GM21528 (cell line): ENCODE results near the gene THSD8.

Experiments
- ATAC-seq: cut with Tn5 transposase; IDR thresholded peaks from one replicate; pipeline ENCODE4 v1.9.1; 2021; ENCODE audit warnings: mild to moderate bottlenecking, moderate library complexity; ENCODE audit not compliant: unreplicated experiment, low FRiP score

THSD8 gene

DNA sequence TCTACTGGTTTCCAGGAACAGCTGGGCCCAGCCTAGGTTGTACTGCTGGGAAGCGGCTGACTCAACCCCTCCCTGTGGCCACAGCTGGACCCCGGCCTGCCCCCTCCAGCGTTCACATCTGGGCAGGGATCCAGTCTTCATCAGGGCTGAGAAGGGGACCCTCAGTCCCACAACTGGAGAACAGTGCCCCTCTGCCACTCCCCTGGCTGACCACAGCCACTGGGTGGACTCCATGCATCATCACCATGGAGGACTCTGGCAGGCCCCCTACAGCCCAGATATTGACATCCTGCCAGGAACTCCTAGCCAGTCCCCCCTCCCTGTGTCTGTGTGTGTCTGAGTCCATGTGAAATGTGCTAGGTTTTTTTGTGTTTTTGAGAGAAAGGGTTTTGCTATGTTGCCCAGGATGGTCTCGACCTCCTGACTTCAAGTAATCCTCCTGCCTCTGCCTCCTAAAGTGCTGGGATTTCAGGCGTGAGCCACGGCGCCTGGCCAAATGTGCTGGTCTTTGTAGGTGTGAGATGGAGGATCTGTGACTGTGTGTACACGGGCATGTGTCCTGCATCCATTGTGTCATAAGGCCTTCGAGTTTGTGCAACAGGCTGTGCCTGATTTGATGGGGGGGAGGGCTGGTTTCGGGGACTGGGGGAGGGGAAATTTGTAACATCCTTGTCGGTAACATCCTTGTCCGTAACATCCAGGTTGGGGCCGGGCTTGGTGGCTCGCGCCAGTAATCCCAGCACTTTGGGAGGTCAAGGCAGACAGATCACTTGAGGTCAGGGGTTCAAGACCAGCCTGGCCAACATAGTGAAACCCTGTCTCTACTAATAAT lies 22.5 kb upstream of the THSD8 start:
- ATAC-seq = no peak

DNA sequence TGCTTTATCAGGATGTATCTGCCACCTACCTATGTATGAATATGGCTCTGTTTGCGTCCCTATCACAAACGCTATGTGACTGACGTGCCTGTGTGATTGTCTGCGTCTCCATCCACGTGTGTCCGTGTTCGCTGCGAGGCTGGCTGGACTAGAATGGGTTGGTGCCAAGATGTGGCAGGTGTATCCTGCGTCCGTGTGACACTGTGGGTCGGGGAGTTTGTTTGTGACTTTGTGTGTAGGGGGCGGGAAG lies 19.8 kb upstream of the THSD8 start:
- no peak for ATAC-seq

DNA sequence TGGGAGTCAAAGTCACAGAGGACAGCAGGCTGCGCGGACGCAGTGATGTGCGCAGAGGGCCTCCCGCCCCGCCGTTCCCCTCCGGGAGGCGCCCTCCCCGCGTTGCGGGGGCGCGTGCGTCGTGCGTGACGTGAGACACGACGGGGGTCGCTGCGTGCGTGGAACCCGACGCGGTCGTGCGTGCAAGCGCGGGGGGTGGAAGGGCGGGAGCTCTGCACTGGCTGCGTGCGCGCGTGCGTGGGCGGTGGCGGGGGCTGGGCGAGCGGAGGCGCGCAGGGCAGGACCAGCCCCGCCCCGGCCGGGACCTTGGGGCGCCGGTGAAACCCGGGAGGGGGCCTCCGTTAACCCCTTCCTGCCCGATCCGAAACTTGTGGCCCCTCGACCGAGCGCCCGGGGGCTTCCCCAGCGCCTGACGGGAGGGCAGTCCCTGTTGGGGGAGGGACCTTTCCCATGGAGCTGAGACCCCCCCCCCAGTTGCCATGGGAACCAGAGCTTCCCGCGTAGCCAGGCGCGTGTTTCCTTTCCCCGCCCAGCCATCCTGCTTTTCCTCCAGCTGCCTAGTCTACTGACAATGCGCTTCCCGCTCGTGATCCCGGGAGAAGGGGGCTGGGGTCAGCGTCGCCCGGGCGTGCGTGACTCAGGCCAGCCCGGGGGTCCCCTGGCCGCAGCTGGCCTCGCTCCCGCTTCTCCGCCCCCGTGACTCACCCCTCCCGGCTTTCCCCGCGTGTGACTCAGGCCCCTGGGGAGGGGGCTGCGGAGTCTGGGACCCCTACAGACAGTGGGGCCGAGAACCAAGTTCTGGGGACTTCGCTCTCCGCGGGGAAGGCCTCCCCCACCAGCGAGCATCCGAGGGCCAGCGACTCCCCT lies 19.2 kb upstream of the THSD8 start:
- peak; percentile 34 for ATAC-seq

GRCh38 chr19:12783291-12783848 lies 18.5 kb upstream of the THSD8 start:
- ATAC-seq = no peak

GRCh38 chr19:12783849-12784393 lies 17.9 kb upstream of the THSD8 start:
- no peak for ATAC-seq

- ATAC-seq = no peak
Measured at GRCh38 chr19:12784394-12784870, 17.4 kb upstream of the THSD8 start.

- no peak for ATAC-seq
Measured at GRCh38 chr19:12784871-12785430, 16.9 kb upstream of the THSD8 start.

GRCh38 chr19:12785431-12786031 lies 16.3 kb upstream of the THSD8 start:
- ATAC-seq = no peak

DNA sequence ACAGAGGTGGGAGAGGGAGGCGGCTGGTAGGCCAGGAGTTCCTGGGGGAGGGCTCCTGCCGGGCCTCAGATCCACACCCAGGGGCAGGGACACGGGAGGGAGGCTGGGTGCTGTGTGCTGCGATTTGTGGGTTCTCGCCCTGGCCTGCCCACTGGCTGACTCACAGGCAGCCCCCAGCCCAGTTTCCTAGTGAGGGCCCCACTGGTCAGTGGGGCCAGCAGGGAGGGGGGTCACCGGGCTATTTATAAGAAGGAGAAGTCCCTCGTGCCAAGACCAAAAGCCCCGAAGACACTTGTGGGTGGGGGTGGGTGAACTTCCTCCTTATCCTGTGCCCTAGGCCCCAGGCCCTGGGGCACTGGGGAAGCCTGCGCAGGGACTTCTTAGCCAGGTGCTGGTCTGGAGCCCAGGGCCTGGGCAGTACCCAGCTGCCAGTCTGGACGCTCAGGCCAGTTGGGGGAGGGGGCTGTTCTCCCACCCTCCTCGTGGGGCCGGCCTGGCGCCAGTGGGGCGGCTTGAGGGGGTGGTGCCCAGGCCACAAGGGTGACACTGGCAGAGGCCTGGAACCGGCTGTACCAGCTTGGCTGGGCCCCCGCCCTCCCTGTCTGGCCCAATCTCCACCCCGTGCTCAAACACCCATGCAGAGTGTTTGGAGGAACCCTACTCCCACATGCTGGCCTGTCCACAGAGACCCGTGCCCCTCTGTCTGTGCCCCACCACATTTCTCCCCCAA lies 15.6 kb upstream of the THSD8 start:
- ATAC-seq = no peak

- ATAC-seq = no peak
Measured at GRCh38 chr19:12786952-12787351, 14.9 kb upstream of the THSD8 start.

DNA sequence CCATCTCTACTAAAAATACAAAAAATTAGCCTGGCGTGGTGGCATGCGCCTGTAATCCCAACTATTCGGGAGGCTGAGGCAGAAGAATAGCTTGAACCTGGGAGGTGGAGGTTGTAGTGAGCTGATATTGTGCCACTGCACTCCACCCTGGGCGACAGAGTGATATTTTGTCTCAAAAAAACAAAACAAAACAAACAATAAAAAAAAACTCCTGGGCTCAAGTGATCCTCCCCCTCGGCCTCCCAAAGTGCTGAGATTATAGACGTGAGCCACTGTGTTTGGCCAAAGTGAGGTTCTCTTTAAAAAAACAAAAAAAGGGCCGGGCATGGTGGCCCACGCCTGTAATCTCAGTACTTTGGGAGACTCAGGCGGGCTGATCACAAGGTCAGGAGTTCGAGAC lies 14.4 kb upstream of the THSD8 start:
- ATAC-seq = no peak

DNA sequence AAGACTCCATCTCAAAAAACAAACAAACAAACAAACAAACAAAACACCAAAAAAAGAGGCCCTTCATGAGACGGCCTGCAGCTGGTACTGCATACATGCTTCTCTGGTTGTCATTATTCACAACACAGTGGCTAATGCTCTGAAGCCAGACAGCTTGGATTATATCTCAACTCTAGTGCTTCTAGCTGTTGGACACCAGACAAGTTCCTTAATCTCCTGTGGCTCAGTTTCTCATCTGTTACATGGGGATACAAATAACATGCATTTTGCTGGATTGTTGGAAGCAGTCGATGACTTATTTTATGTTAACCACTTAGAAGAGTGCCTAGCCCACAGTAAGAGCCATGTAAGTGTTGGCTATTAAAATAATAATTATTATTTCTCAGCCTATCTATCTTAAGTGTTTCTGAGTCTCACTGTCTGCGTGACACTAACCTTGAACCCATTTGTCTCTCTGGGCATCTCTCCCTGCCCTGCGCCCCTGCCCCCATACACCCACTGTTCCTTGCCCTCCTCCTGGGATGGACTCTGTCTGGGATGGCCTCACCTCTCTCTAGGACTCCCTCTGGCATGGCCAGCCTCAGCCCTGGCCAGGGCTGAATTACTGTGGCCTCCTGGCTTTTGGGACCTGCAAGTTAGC lies 13.7 kb upstream of the THSD8 start:
- ATAC-seq = no peak

- ATAC-seq = no peak
Measured at GRCh38 chr19:12788682-12789097, 13.2 kb upstream of the THSD8 start.

DNA sequence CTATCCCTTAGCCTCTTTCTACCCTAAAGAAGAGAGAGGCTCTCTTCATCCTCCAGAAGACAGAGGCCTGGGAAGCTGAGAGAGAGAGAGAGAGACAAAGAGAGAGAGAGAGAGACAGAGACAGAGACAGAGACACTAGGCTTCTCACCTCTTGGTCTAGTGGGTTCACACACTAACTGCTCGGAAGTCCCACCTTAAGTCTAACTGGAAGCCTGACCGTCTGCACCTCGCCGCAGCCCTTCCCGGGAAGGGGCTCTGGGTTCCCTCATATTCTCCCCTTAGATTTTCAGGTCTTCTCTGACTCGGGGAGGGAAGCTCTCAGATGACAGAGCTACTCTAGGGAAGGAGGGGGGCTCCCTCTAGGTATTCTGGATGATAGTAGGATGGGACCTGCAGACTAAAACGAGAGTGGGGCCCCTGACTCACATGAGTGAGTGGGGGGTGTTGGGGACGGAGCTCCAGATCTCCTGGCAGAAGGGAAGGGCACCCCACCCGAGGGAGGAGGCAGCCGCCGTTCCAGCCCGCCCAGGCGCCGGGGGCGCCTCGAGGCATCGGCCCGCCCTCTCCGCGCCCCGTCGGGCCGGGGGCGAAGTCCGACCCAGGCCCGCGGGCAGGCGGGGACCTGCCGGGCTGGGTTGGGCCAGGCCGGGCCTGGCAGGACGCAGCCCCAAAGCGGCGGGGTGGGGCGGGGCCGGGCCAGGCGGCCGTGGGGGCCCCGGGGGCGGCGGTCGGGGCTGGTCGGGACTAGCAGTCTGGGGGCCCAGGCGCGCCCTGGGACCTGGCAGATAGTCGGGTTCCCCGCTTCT lies 12.6 kb upstream of the THSD8 start:
- ATAC-seq = no peak

GRCh38 chr19:12789904-12790619 lies 11.8 kb upstream of the THSD8 start:
- peak; percentile 34 for ATAC-seq

- ATAC-seq = no peak
Measured at GRCh38 chr19:12790628-12791344, 11.1 kb upstream of the THSD8 start.

GRCh38 chr19:12791345-12792050 lies 10.4 kb upstream of the THSD8 start, which contains the start of gene JUNB:
Gene JUNB (plus strand): TSS chr19:12791486. CDS start chr19:12791772, 286 bp downstream.
- peak; percentile 25 for ATAC-seq
